HG03280 (cell line): ENCODE data around the gene PHC1.
"Not testable (repeated sequence)": the region's sequence is repeated elsewhere in the genome, so short reads cannot be mapped to it uniquely, and the experiment has no call there.

ENCODE experiments used
- ATAC-seq: cut with Tn5 transposase; IDR thresholded peaks from one replicate; pipeline ENCODE4 v1.9.1; 2021; ENCODE audit warnings: mild to moderate bottlenecking, moderate library complexity; ENCODE audit not compliant: unreplicated experiment

PHC1 gene

GRCh38 chr12:8909752-8910151 lies 4.6 kb upstream of the PHC1 start:
- ATAC-seq: no peak

GRCh38 chr12:8911606-8912268 lies 2.6 kb upstream of the PHC1 start:
- no peak for ATAC-seq

- ATAC-seq: no peak
Measured at GRCh38 chr12:8912914-8913313, 1.4 kb upstream of the PHC1 start.

- no peak for ATAC-seq
Measured at GRCh38 chr12:8913702-8914032, 642 bp upstream of the PHC1 start.

GRCh38 chr12:8914716-8915526 lies 612 bp downstream of the PHC1 start:
- ATAC-seq: peak; percentile 60

GRCh38 chr12:8916154-8916553 lies 1.8 kb downstream of the PHC1 start:
- ATAC-seq: no peak

- ATAC-seq: no peak
Measured at GRCh38 chr12:8917031-8917430, 2.7 kb downstream of the PHC1 start.

GRCh38 chr12:8917751-8918150 lies 3.4 kb downstream of the PHC1 start:
- no peak for ATAC-seq

- ATAC-seq: not testable (repeated sequence)
Measured at GRCh38 chr12:8919643-8920042, 5.3 kb downstream of the PHC1 start.

GRCh38 chr12:8922544-8922943 lies 8.2 kb downstream of the PHC1 start:
- no peak for ATAC-seq

- not testable (repeated sequence) for ATAC-seq
Measured at GRCh38 chr12:8930655-8931323, 16.5 kb downstream of the PHC1 start.

- not testable (repeated sequence) for ATAC-seq
Measured at GRCh38 chr12:8932464-8932863, 18.2 kb downstream of the PHC1 start.

- ATAC-seq: not testable (repeated sequence)
Measured at GRCh38 chr12:8934080-8934479, 19.8 kb downstream of the PHC1 start.

GRCh38 chr12:8936735-8937134 lies 22.4 kb downstream of the PHC1 start:
- ATAC-seq: no peak

GRCh38 chr12:8937842-8938442 lies 23.6 kb downstream of the PHC1 start:
- not testable (repeated sequence) for ATAC-seq

GRCh38 chr12:8941691-8942478 lies 27.6 kb downstream of the PHC1 start:
- no peak for ATAC-seq

GRCh38 chr12:8943565-8944186 lies 29.4 kb downstream of the PHC1 start:
- ATAC-seq: no peak

GRCh38 chr12:8946733-8947132 lies 32.4 kb downstream of the PHC1 start:
- no peak for ATAC-seq

GRCh38 chr12:8947737-8948136 lies 33.4 kb downstream of the PHC1 start:
- ATAC-seq: no peak

GRCh38 chr12:8948701-8949341 lies 34.5 kb downstream of the PHC1 start:
- no peak for ATAC-seq
